Activated CD4-positive, alpha-beta T cell treated with anti-CD3 and anti-CD28 coated beads for 36 hours (primary cell): ENCODE measurements around the gene EPHB6. TPM values are rescaled to one million over a fixed set of nuclear protein-coding genes. Genes with fewer than 3 reads are reported as not detected.

Experiments used
- ATAC-seq: fragments of 200-7000 bp; cut with Tn5 transposase; one replicate; pipeline ENCODE4 v1.10.0; 2021; ENCODE audit warnings: mild to moderate bottlenecking, moderate library complexity
- CTCF ChIA-PET: fragments of 350-600 bp; sonication (Branson Sonifier 250); formaldehyde crosslinking; loops from one replicate; lab custom pipeline; 2021; ENCODE audit warnings: antibody characterized with exemption; lab: Charles Lee
- POLR2A ChIA-PET: fragments of 350-600 bp; sonication (Branson Sonifier 250); formaldehyde crosslinking; loops from one replicate; lab custom pipeline; 2021; ENCODE audit warnings: antibody characterized with exemption, inconsistent platforms; lab: Charles Lee
- DNase-seq: peaks from one replicate; pipeline ENCODE4 v3.0.0-alpha.2; 2020
- H3K27ac Mint-ChIP-seq: one replicate; pipeline ENCODE4 v1.8.0; 2021; ENCODE audit warnings: mixed read lengths
- H3K27me3 Mint-ChIP-seq: one replicate; pipeline ENCODE4 v1.8.0; 2021; ENCODE audit warnings: mixed read lengths
- H3K36me3 Mint-ChIP-seq: one replicate; pipeline ENCODE4 v1.8.0; 2021; ENCODE audit warnings: low read depth, mixed read lengths
- H3K4me1 Mint-ChIP-seq: one replicate; pipeline ENCODE4 v1.8.0; 2021; ENCODE audit warnings: mixed read lengths
- H3K4me3 Mint-ChIP-seq: one replicate; pipeline ENCODE4 v1.8.0; 2021; ENCODE audit warnings: mild to moderate bottlenecking, moderate library complexity, mixed read lengths
- H3K9me3 Mint-ChIP-seq: one replicate; pipeline ENCODE4 v1.8.0; 2021; ENCODE audit warnings: low read depth, mixed read lengths
- intact Hi-C, 2 experiments: fragments of 100-400 bp; cut with DNase I in 1 of 2; cut with micrococcal nuclease in 1 of 2; formaldehyde crosslinking; loops; one replicate each; pipeline versions ENCODE4 v1.14.2 to v1.15.1; 2022 to 2024; cut with DNase I, micrococcal nuclease
- total RNA-seq, 2 experiments: library from RNA; stranded (reverse); gene quantifications; one replicate each; pipeline ENCODE4 v1.2.3, GENCODE V29; 2021

The EPHB6 gene
- total RNA-seq, 2 experiments from 2014 or later: 14.7 to 15.1 TPM

GRCh38 chr7:142885311-142886230 lies 30.7 kb downstream of the EPHB6 start, which contains the start of gene TRPV6:
Gene TRPV6, minus strand, starts transcription at chr7:142885745.
- ChIA-PET POLR2A (no interaction called here), CTCF (interaction anchor here (0.6 to 0.7 kb wide), 2 partner anchors 11 to 1253 kb away, joined by 3 read pairs; no protein-coding TSS in a partner anchor)
- no peaks in the 10 kb centered on the region for H3K4me1 Mint-ChIP-seq
- no peak within 1 kb of the TSS for H3K27ac Mint-ChIP-seq
- no peak within 1 kb of the TSS for H3K4me3 Mint-ChIP-seq
- no peaks in the 10 kb centered on the region for H3K9me3 Mint-ChIP-seq
- no peak for DNase-seq
- no peaks in the 10 kb centered on the region for H3K27me3 Mint-ChIP-seq
- no peaks in the 10 kb centered on the region for H3K36me3 Mint-ChIP-seq
- no peak for ATAC-seq
- intact Hi-C loops: no loop called here

- no peak overlapping the region for H3K4me3 Mint-ChIP-seq
- H3K36me3 Mint-ChIP-seq: no peaks in the 10 kb centered on the region
- no peak for DNase-seq
- H3K4me1 Mint-ChIP-seq: no peaks in the 10 kb centered on the region
- H3K9me3 Mint-ChIP-seq: no peaks in the 10 kb centered on the region
- CTCF ChIA-PET: interaction anchor here (1.1 to 1.4 kb wide), 3 partner anchors 14 to 122 kb away, joined by 3 to 4 read pairs (median 3); no protein-coding TSS in a partner anchor
- POLR2A ChIA-PET: no interaction called here
- ATAC-seq: no peak
- peaks cover 4% of the 10 kb centered on the region for H3K27me3 Mint-ChIP-seq
- H3K27ac Mint-ChIP-seq: no peak overlapping the region
- intact Hi-C loops: loop anchor here in 1 of 2 experiments (1.0 kb wide), 1 partner anchor 11 kb away; no protein-coding TSS in a partner anchor
Measured at GRCh38 chr7:142886866-142887265, 32.0 kb downstream of the EPHB6 start.

GRCh38 chr7:142887282-142888015 lies 32.6 kb downstream of the EPHB6 start:
- no peaks in the 10 kb centered on the region for H3K9me3 Mint-ChIP-seq
- ChIA-PET CTCF (interaction anchor here (0.7 to 1.4 kb wide), 5 partner anchors 13 to 121 kb away, joined by 3 to 4 read pairs (median 3); no protein-coding TSS in a partner anchor), POLR2A (no interaction called here)
- no peak overlapping the region for H3K27ac Mint-ChIP-seq
- no peak for DNase-seq
- intact Hi-C loops: loop anchor here in 1 of 2 experiments (1.0 kb wide), 1 partner anchor 11 kb away; no protein-coding TSS in a partner anchor
- H3K4me3 Mint-ChIP-seq: no peak overlapping the region
- no peaks in the 10 kb centered on the region for H3K36me3 Mint-ChIP-seq
- H3K4me1 Mint-ChIP-seq: no peaks in the 10 kb centered on the region
- ATAC-seq: no peak
- H3K27me3 Mint-ChIP-seq: peaks cover 4% of the 10 kb centered on the region

GRCh38 chr7:142889816-142890215 lies 34.9 kb downstream of the EPHB6 start:
- CTCF ChIA-PET: no interaction called here
- peak; percentile 26 for ATAC-seq

GRCh38 chr7:142890874-142891485 lies 36.1 kb downstream of the EPHB6 start:
- Mint-ChIP-seq H3K4me1 (no peaks in the 10 kb centered on the region), H3K4me3 (no peak overlapping the region), H3K27ac (no peak overlapping the region), H3K27me3 (peaks cover 4% of the 10 kb centered on the region), H3K9me3 (no peaks in the 10 kb centered on the region), H3K36me3 (no peaks in the 10 kb centered on the region)
- ATAC-seq: no peak
- CTCF ChIA-PET: interaction anchor here (0.6 kb wide), 1 partner anchor 336 kb away, joined by 3 read pairs; no protein-coding TSS in a partner anchor
- POLR2A ChIA-PET: no interaction called here
- intact Hi-C loops: no loop called here
- DNase-seq: no peak

More at GRCh38 chr7:142889816-142890215, 34.9 kb downstream of the EPHB6 start:
- no peaks in the 10 kb centered on the region for H3K36me3 Mint-ChIP-seq
- peaks cover 4% of the 10 kb centered on the region for H3K27me3 Mint-ChIP-seq
- POLR2A ChIA-PET: no interaction called here
- H3K4me3 Mint-ChIP-seq: no peak overlapping the region
- intact Hi-C loops: no loop called here
- no peak for DNase-seq
- no peaks in the 10 kb centered on the region for H3K9me3 Mint-ChIP-seq
- H3K4me1 Mint-ChIP-seq: no peaks in the 10 kb centered on the region
- H3K27ac Mint-ChIP-seq: no peak overlapping the region

- intact Hi-C loops: no loop called here
- no peaks in the 10 kb centered on the region for H3K36me3 Mint-ChIP-seq
- ChIA-PET CTCF (interaction anchor here (0.6 kb wide), 1 partner anchor 337 kb away, joined by 3 read pairs; no protein-coding TSS in a partner anchor), POLR2A (no interaction called here)
- no peak overlapping the region for H3K4me3 Mint-ChIP-seq
- no peak for ATAC-seq
- no peaks in the 10 kb centered on the region for H3K4me1 Mint-ChIP-seq
- DNase-seq: no peak
- no peak overlapping the region for H3K27ac Mint-ChIP-seq
- peaks cover 4% of the 10 kb centered on the region for H3K27me3 Mint-ChIP-seq
- no peaks in the 10 kb centered on the region for H3K9me3 Mint-ChIP-seq
Measured at GRCh38 chr7:142891490-142892082, 36.7 kb downstream of the EPHB6 start.

GRCh38 chr7:142892951-142893350 lies 38.1 kb downstream of the EPHB6 start:
- ATAC-seq (no peak), DNase-seq (no peak)
- ChIA-PET CTCF (interaction anchor here (0.5 kb wide), 1 partner anchor 173 kb away, joined by 3 read pairs; no protein-coding TSS in a partner anchor), POLR2A (no interaction called here)
- H3K27me3 Mint-ChIP-seq: peaks cover 4% of the 10 kb centered on the region
- H3K4me3 Mint-ChIP-seq: no peak overlapping the region
- H3K36me3 Mint-ChIP-seq: no peaks in the 10 kb centered on the region
- intact Hi-C loops: no loop called here
- no peak overlapping the region for H3K27ac Mint-ChIP-seq
- H3K4me1 Mint-ChIP-seq: no peaks in the 10 kb centered on the region
- no peaks in the 10 kb centered on the region for H3K9me3 Mint-ChIP-seq

- H3K27ac Mint-ChIP-seq: no peak overlapping the region
- no peaks in the 10 kb centered on the region for H3K4me1 Mint-ChIP-seq
- intact Hi-C loops: no loop called here
- H3K9me3 Mint-ChIP-seq: no peaks in the 10 kb centered on the region
- ATAC-seq (no peak), DNase-seq (no peak)
- peaks cover 4% of the 10 kb centered on the region for H3K27me3 Mint-ChIP-seq
- H3K4me3 Mint-ChIP-seq: no peak overlapping the region
- POLR2A ChIA-PET: no interaction called here
- CTCF ChIA-PET: interaction anchor here (1.5 to 1.9 kb wide), 2 partner anchors 13 to 15 kb away, joined by 6 to 7 read pairs; no protein-coding TSS in a partner anchor
- no peaks in the 10 kb centered on the region for H3K36me3 Mint-ChIP-seq
Measured at GRCh38 chr7:142894112-142894984, 39.5 kb downstream of the EPHB6 start.

GRCh38 chr7:142894985-142895593 lies 40.2 kb downstream of the EPHB6 start:
- ChIA-PET CTCF (interaction anchor here (1.5 to 1.9 kb wide), 2 partner anchors 14 to 16 kb away, joined by 6 to 7 read pairs; no protein-coding TSS in a partner anchor), POLR2A (no interaction called here)
- H3K36me3 Mint-ChIP-seq: no peaks in the 10 kb centered on the region
- H3K9me3 Mint-ChIP-seq: no peaks in the 10 kb centered on the region
- DNase-seq (no peak), ATAC-seq (no peak)
- H3K27me3 Mint-ChIP-seq: peaks cover 4% of the 10 kb centered on the region
- intact Hi-C loops: no loop called here
- no peak overlapping the region for H3K4me3 Mint-ChIP-seq
- H3K27ac Mint-ChIP-seq: no peak overlapping the region
- H3K4me1 Mint-ChIP-seq: no peaks in the 10 kb centered on the region

- Mint-ChIP-seq H3K36me3 (no peaks in the 10 kb centered on the region), H3K4me3 (no peak overlapping the region), H3K9me3 (no peaks in the 10 kb centered on the region), H3K27me3 (no peaks in the 10 kb centered on the region), H3K4me1 (no peaks in the 10 kb centered on the region), H3K27ac (no peak overlapping the region)
- intact Hi-C loops: no loop called here
- CTCF ChIA-PET: interaction anchor here (0.6 to 0.7 kb wide), 2 partner anchors 11 to 54 kb away, joined by 3 read pairs; partner anchors contain the start of gene TRPV6
- POLR2A ChIA-PET: no interaction called here
- DNase-seq (no peak), ATAC-seq (no peak)
Measured at GRCh38 chr7:142896151-142896550, 41.3 kb downstream of the EPHB6 start.
